B cell (primary cell): Measurements from ENCODE around the gene LHPP. TPM values are rescaled to one million over a fixed set of nuclear protein-coding genes. Genes with fewer than 3 reads are reported as not detected.

Experiments used
- ATAC-seq: fragments of 200-7000 bp; cut with Tn5 transposase; one replicate; pipeline ENCODE4 v1.10.0; 2021; ENCODE audit warnings: low read depth, mild to moderate bottlenecking, moderate number of reproducible peaks, moderate library complexity
- CTCF ChIA-PET: fragments of 350-600 bp; sonication (Branson Sonifier 250); formaldehyde crosslinking; loops from one replicate; lab custom pipeline; 2021; ENCODE audit warnings: antibody characterized with exemption, inconsistent platforms; lab: Charles Lee
- POLR2A ChIA-PET: fragments of 350-600 bp; sonication (Branson Sonifier 250); formaldehyde crosslinking; loops from one replicate; lab custom pipeline; 2021; ENCODE audit warnings: antibody characterized with exemption; lab: Charles Lee
- DNase-seq: peaks from one replicate; pipeline ENCODE4 v3.0.0; 2013
- H2AFZ ChIP-seq: 2 replicates; pipeline ENCODE4 v1.6.1; 2012; ENCODE audit warnings: mild to moderate bottlenecking, low read depth, low read length; ENCODE audit not compliant: insufficient read depth, poor library complexity, severe bottlenecking
- H3K27ac ChIP-seq, 2 donors: 1 replicate in 1 of 2; 2 replicates in 1 of 2; pipeline ENCODE4 v1.5.1; 2012 to 2013; ENCODE audit warnings: low read length in 2 of 2, mild to moderate bottlenecking in 2 of 2, moderate library complexity in 1 of 2
- H3K27me3 ChIP-seq, 4 experiments: fragments of 200-600 bp in 1 of 4; sonication (generic) in 1 of 4; replicated peaks in 1 of 4; 1 replicate in 2 of 4; 2 replicates in 2 of 4; pipeline versions ENCODE4 v1.6.1 to v1.7.0; 2013 to 2016; ENCODE audit warnings: low read length in 3 of 4, mild to moderate bottlenecking in 2 of 4, mixed read lengths in 1 of 4, moderate library complexity in 1 of 4; ENCODE audit not compliant: insufficient read depth in 4 of 4, control insufficient read depth in 3 of 4; ENCODE audit errors: control extremely low read depth in 1 of 4
- H3K36me3 ChIP-seq, 2 experiments: replicated peaks in 1 of 2; 1 replicate in 1 of 2; 2 replicates in 1 of 2; pipeline versions ENCODE4 v1.6.1 to v1.7.1; 2013; ENCODE audit warnings: low read length in 1 of 2; ENCODE audit not compliant: insufficient read depth in 2 of 2, control insufficient read depth in 1 of 2; ENCODE audit errors: control extremely low read depth in 1 of 2, extremely low read depth in 1 of 2
- H3K4me1 ChIP-seq, 2 donors: fragments of 200-600 bp in 1 of 2; sonication (generic) in 1 of 2; 1 replicate in 1 of 2; 2 replicates in 1 of 2; pipeline versions ENCODE4 v1.5.1 to v1.6.1; 2013 to 2017; ENCODE audit warnings: low read length in 2 of 2; ENCODE audit not compliant: control insufficient read depth in 2 of 2, insufficient read depth in 2 of 2
- H3K4me2 ChIP-seq: replicated peaks from 2 replicates; pipeline ENCODE3; 2012; ENCODE audit warnings: mild to moderate bottlenecking, low read depth, low read length; ENCODE audit not compliant: poor library complexity, severe bottlenecking
- H3K4me3 ChIP-seq, 5 experiments: fragments of 200-600 bp in 1 of 5; sonication (generic) in 1 of 5; 1 replicate in 3 of 5; 2 replicates in 2 of 5; pipeline versions ENCODE4 v1.5.1 to v1.7.0; 2011 to 2016; ENCODE audit warnings: low read length in 4 of 5, mild to moderate bottlenecking in 4 of 5, low read depth in 2 of 5, control low read depth in 1 of 5, moderate library complexity in 1 of 5; ENCODE audit not compliant: insufficient read depth in 1 of 5; ENCODE audit errors: control extremely low read depth in 1 of 5, extremely low read depth in 1 of 5
- H3K79me2 ChIP-seq: fragments of 200-600 bp; sonication (generic); one replicate; pipeline ENCODE4 v1.6.0; 2016; ENCODE audit warnings: low read length; ENCODE audit not compliant: control insufficient read depth, insufficient read depth
- H3K9ac ChIP-seq: fragments of 200-600 bp; sonication (generic); 2 replicates; pipeline ENCODE4 v1.6.1; 2017; ENCODE audit warnings: mild to moderate bottlenecking, low read length, moderate library complexity
- H3K9me3 ChIP-seq, 3 donors: one replicate each; pipeline versions ENCODE4 v1.6.1 to v1.7.1; 2013; ENCODE audit warnings: low read length in 2 of 3; ENCODE audit not compliant: control insufficient read depth in 2 of 3, insufficient read depth in 1 of 3; ENCODE audit errors: control extremely low read depth in 1 of 3
- H4K20me1 ChIP-seq: 2 replicates; pipeline ENCODE4 v1.6.0; 2012; ENCODE audit warnings: mild to moderate bottlenecking, low read length; ENCODE audit not compliant: insufficient read depth, control insufficient read depth, poor library complexity, severe bottlenecking
- H3K27ac Mint-ChIP-seq: one replicate; pipeline ENCODE4 v1.8.0; 2021; ENCODE audit warnings: mixed read lengths
- H3K27me3 Mint-ChIP-seq: one replicate; pipeline ENCODE4 v1.8.0; 2021; ENCODE audit warnings: mixed read lengths
- H3K4me1 Mint-ChIP-seq: one replicate; pipeline ENCODE4 v1.8.0; 2021; ENCODE audit warnings: mixed read lengths
- H3K4me3 Mint-ChIP-seq: one replicate; pipeline ENCODE4 v1.8.0; 2021; ENCODE audit warnings: mixed read lengths
- H3K9me3 Mint-ChIP-seq: one replicate; pipeline ENCODE4 v1.8.0; 2022; ENCODE audit warnings: mixed read lengths; ENCODE audit not compliant: insufficient read depth
- CTCF ChIP-seq: fragments of 200-600 bp; IDR thresholded peaks from one replicate; pipeline ENCODE4 v1.8.0; 2022; ENCODE audit warnings: antibody characterized with exemption, mild to moderate bottlenecking
- EZH2 ChIP-seq: IDR thresholded peaks from 2 replicates; pipeline ENCODE4 v1.6.1; 2012; ENCODE audit warnings: borderline replicate concordance, low read depth, mild to moderate bottlenecking, moderate library complexity, low read length; ENCODE audit not compliant: insufficient read depth, poor library complexity, severe bottlenecking
- WGBS: methylation state at CpG from one replicate; pipeline ENCODE4 v1.1.5; 2013; ENCODE audit warnings: missing lambda C conversion rate; ENCODE audit not compliant: insufficient coverage; 5-methylcytosine and 5-hydroxymethylcytosine counted together
- intact Hi-C: fragments of 100-400 bp; cut with micrococcal nuclease; formaldehyde crosslinking; loops from one replicate; pipeline ENCODE4 v1.10.0; 2022
- polyA plus RNA-seq: library from polyadenylated mRNA; depleted of rRNA; stranded (reverse); fragments of >200 nt; gene quantifications from 2 replicates; pipeline ENCODE4 v1.2.3, GENCODE V29; 2012
- total RNA-seq, 2 donors: library from RNA; stranded (reverse); fragments of 120-200 nt in 1 of 2; gene quantifications; 1 replicate in 1 of 2; 2 replicates in 1 of 2; pipeline versions ENCODE4 v1.2.3 to v1.2.4, GENCODE V29; 2013 to 2022

LHPP gene
- total and polyA plus RNA-seq, 2 donors (not counting 1 experiment from before 2014, with no cell fraction given) = 60.2 to 83.5 TPM

GRCh38 chr10:124578231-124579010 is 116.8 kb downstream of the LHPP start:
- ATAC-seq (no peak), DNase-seq (no peak)
- H3K27ac Mint-ChIP-seq = peak overlapping the region; percentile 56
- H3K4me1 ChIP-seq = peaks cover 0 to 9% of the 10 kb centered on the region in 2 donors
- POLR2A ChIA-PET = interaction anchor here (0.6 kb wide), 2 partner anchors 27 to 40 kb away, joined by 3 to 9 read pairs; no protein-coding TSS in a partner anchor
- H3K27ac ChIP-seq = no peak overlapping the region
- no peaks in the 10 kb centered on the region for H4K20me1 ChIP-seq
- peaks cover 21% of the 10 kb centered on the region for H3K79me2 ChIP-seq
- H3K27me3 Mint-ChIP-seq = no peaks in the 10 kb centered on the region
- H3K4me3 Mint-ChIP-seq = no peak overlapping the region
- no peaks in the 10 kb centered on the region for H3K36me3 ChIP-seq
- no peak overlapping the region for H3K4me3 ChIP-seq
- 89% methylated on average over 19 of the region's 23 CpGs for WGBS
- H3K9ac ChIP-seq = no peak overlapping the region
- H3K9me3 ChIP-seq = peaks cover 0 to 3% (median 2%) of the 10 kb centered on the region in 3 donors
- H3K4me2 ChIP-seq = no peak overlapping the region
- H3K9me3 Mint-ChIP-seq = no peaks in the 10 kb centered on the region
- TF ChIP-seq CTCF (no peak), EZH2 (no peak)
- H2AFZ ChIP-seq = no peak overlapping the region
- CTCF ChIA-PET = interaction anchor here (0.8 to 0.9 kb wide), 2 partner anchors 10 to 162 kb away, joined by 3 read pairs; no protein-coding TSS in a partner anchor
- H3K27me3 ChIP-seq = no peaks in the 10 kb centered on the region
- intact Hi-C loops = no loop called here
- peaks cover 31% of the 10 kb centered on the region for H3K4me1 Mint-ChIP-seq

GRCh38 chr10:124579011-124579399 is 117.4 kb downstream of the LHPP start:
- H3K4me1 Mint-ChIP-seq = peaks cover 30% of the 10 kb centered on the region
- Histone ChIP-seq H3K27me3 (no peaks in the 10 kb centered on the region), H3K27ac (no peak overlapping the region), H3K4me1 (peaks cover 0 to 9% of the 10 kb centered on the region in 2 donors), H4K20me1 (no peaks in the 10 kb centered on the region), H3K9ac (no peak overlapping the region), H2AFZ (no peak overlapping the region), H3K4me2 (no peak overlapping the region), H3K79me2 (peaks cover 15% of the 10 kb centered on the region), H3K9me3 (peaks cover 0 to 3% (median 2%) of the 10 kb centered on the region in 3 donors), H3K4me3 (no peak overlapping the region), H3K36me3 (no peaks in the 10 kb centered on the region)
- ATAC-seq (no peak), DNase-seq (no peak)
- H3K27me3 Mint-ChIP-seq = no peaks in the 10 kb centered on the region
- POLR2A ChIA-PET = interaction anchor here (0.6 kb wide), 1 partner anchor 26 kb away, joined by 3 read pairs; no protein-coding TSS in a partner anchor
- H3K9me3 Mint-ChIP-seq = no peaks in the 10 kb centered on the region
- TF ChIP-seq EZH2 (no peak), CTCF (no peak)
- 91% methylated on average over 15 of the region's 16 CpGs for WGBS
- H3K27ac Mint-ChIP-seq = peak overlapping the region; percentile 56
- intact Hi-C loops = no loop called here
- CTCF ChIA-PET = interaction anchor here (0.8 to 0.9 kb wide), 3 partner anchors 9 to 162 kb away, joined by 3 read pairs; no protein-coding TSS in a partner anchor
- H3K4me3 Mint-ChIP-seq = no peak overlapping the region
